Activated T-cell treated with anti-CD3 and anti-CD28 coated beads for 1 hour (primary cell): ENCODE data around the gene GNLY.
"Not testable (repeated sequence)": the region's sequence is repeated elsewhere in the genome, so short reads cannot be mapped to it uniquely, and the experiment has no call there.

Source experiments
- DNase-seq: peaks from one replicate; pipeline ENCODE4 v3.0.0-alpha.2; 2020; ENCODE audit warnings: low read depth

The GNLY gene

DNA sequence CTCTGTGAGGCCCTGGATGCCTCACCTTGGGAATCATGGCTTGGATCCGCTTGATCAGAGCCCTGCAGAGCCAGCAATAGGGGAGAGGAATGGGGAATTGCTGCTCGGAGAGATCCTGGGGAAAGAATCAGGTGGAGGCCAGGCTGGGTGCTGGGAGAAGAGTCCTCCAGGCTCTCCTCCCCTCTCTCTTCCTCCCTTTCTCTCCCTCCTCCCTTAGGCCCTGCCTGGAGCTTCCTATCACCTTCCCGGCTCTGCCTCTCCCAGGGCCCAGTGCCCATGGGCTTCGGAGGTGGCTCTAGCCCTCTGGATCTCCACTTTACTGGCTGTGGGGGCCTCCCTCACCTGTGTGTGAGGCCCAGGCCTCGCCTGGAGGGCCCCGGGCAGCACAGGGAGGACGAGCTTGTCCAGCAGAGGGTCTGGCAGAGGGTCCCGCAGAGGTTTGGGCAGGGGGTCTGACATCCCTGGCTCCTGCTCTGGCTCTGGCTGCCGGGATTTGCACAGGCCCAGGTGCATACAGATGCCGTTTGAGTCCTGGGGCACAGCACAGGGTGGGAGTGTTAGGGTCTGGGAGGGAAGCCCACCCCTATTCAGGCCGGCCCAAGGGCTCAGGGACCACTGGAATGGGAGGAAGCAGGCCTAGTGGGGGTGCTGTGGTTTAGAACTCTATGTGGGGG, 28.8 kb upstream of the GNLY start:
- DNase-seq = no peak

DNA sequence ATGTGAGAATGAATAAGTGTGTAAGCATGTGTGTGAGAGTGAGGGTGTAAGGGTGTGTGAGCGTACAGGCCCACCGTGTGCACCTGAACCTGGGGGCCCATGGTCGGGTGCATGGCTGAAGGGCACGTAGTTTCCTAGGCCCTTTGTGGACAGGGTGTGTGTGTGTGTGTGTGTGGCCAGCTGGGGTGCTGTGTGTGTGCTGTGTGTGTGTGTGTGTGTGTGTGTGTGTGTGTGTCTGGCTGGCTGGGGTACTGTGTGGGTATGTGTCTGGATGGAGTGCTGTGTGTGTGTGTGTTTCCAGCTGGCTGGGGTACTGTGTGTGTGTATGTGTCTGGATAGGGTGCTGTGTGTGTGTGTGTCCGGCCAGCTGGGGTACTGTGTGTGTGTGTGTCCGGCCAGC, 28.1 kb upstream of the GNLY start:
- DNase-seq = no peak

DNA sequence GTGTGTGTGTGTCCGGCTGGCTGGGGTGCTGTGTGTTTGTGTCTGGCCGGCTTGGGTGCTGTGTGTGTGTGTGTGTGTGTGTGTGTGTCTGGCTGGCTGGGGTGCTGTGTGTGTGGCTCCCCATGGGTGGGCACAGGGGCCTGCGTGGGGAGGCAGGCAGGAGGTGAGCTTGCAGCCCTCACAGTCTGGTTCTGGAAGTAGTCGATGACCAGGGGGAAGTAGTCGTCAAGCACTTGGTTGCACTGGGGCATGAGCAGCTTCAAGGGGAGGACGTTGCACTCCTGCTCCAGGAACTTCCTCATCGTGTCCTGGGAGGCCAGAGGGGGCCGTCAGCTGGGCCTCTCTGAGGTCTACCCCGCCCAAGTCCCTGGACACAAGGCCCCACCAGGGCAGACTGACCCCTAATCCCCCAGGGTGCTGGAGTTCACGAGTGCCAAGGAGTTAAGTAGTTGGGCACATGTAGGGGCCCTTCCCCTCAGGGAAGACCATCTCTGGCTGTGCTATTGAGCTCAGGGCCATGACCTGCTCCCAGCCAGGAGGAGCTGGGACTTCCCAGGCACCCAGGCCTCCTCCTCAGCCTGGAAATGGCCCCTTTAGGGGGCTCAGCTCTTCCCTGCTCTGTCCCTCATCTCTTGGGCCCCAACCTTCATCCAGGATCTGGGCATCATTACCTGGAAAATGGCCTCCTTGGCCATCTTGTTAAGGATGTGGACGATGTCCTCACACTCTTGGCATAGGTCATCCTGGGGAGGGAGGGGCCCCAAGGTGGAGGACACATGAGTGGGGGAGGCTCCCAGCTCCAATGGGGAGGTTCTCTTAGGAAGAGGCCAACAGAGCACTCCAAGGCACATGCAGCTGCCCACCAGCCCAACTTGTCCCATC, 27.5 kb upstream of the GNLY start:
- no peak for DNase-seq

DNA sequence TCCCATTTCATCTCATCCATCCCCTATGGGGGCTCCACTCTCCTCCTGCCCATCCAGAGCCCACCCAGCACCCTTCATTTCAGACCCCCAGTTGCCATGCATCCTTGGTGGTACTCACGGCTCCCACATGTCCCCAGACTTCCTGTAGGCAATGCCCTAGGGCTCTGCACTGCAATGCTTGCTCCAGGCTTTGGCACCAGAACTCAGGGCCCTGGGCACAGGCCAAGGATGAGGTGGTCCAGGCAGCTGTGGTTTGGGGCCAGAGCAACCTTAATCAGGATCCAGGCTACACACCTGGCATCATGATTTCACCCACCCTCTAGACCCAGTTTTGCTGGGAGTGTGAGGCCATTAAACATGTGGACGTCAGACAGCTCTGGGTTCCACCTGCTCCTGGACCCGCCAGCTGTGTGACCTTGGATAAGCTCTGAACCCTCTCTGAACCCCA, 26.6 kb upstream of the GNLY start:
- DNase-seq = no peak

DNA sequence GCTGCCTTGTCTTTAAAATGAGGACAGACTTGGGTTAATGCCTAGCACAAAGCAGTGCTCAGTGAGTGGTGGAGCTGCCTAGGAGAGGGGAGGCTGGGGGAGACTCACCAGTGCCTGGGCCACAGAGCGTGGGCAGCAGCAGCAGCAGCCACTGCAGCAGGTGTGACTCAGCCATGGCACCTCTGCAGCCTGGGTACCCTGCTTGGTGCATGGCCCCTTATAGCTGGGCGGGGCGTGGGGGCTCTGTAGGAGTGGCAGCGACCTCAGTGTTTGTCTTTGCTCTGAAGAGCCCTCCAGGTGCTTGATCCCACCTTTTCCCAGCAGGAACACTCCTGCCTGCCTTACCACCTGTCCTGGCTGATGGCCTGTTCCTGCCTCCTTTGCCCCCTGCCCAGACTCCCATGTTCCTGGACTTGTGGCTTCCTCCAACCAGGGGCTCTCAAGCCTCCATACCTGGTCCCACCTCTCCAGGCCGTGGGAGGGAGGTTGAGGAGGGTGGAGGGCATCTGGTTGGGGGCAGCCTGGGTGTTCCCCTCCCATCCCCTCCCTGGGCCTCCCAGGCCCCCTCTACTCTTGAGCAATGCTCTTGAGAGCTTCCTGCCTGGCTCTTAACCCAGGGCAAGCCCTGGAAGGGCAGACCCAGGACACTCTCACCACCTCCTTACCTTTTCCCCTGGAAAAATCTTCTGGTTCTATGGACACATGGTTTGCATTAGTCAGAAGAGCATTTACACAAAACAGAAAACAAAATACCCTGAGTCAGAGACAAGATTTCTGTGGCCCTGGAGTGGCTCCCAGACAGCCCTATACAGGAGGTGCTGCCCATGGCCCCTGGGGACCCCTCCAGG, 25.9 kb upstream of the GNLY start, which contains the start of gene SFTPB:
SFTPB (minus strand) TSS at position 191 of the 848 bp plus-strand sequence; CDS start at position 175, 16 bp downstream.
- DNase-seq = no peak

DNA sequence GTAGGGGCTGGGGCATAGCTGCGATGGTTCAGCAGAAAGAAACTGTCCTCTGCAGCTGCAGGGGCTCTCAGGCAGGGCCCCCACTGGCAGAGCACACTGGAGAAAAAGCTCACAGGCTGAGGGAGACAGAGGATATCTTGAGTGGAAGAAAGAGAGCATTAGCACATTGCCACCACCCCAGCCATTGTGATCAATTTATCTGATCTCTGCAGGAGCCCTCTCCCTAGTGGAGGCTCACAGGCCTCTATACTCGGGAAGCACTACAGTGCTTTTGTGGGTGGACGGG, 25.4 kb upstream of the GNLY start:
- no peak for DNase-seq

DNA sequence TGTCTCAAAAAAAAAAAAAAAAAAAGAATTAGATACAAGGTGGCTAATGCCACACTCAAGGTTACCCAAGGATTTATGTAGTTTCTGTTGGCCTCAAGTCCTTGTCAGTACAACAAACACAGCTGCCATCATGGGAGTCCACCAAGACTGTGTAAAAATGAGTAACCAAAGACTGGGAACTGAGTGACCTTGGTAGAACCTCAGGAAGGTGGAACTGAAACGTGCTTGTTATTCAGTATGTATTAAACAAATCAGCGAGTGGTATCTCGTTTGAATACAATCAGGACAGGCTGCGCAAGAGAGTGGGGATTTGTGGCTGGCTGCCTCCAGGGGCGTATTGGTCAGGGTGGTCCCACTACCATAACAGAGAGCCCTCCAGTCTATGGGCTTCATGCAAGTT, 24.6 kb upstream of the GNLY start:
- DNase-seq = no peak

DNA sequence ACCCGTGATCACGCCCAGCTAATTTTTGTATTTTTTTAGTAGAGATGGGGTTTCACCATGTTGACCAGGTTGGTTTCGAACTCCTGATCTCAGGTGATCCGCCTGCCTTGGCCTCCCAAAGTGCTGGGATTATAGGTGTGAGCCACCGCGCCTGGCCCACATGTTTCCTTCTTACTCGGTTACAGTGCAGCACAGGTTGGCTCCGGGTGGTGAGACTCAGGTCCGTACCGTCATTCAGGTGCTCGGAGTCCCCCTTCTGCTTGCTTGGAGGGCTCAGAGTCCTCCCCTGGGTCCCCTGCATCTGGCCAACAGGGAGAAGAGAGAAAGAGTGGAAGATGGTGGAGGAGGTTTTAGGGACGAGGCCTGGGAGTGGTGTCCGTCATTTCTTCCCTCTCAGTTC, 23.7 kb upstream of the GNLY start:
- not testable (repeated sequence) for DNase-seq

DNA sequence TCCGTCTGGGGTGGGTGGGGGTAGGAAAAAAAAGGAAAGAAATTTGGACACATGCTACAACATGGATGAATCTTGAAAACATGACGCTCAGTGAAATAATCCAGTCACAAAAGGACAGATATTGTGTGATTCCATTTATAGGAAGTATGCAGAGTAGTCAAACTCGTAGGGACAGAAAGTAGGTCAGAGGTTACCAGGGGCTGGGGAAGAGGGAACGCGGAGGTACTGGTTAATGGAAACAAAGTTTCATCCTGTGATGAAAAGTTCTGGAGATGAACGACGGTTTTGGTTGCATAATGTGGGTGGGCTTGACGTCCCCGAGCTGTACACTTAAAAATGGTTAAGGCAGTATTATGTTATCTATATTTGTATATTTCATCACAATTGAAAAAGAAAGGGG, 21.7 kb upstream of the GNLY start:
- no peak for DNase-seq

DNA sequence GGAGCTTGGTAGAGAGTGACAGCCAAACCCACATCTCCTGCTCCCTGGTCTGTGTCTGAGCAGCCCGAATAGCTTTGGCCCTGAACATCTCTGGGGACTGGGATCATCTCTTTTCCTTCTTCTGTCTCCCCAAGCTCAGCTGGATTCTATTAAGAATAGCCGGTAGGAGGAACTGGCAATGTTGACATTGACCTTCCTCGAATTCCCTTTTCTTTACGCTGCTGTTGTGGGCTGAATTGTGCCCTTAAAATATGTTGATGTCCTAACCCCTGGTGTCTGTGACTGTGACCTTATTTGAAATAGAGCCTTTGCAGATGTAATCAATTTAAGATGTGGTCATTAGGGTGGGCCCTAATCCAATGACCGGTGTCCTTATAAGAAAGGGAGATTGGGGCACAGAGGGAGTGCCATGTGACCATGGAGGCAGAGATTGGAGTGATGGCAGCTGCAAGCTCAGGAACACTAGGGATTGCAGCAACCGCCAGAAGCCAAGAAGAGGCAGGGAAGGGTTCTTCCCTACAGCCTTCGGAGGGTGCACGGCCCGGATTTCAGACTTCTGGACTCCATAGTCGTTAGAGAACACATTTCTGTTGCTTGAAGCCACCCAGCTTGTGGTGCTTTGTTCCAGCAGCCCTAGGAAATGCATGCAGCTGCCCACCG, 20.3 kb upstream of the GNLY start:
- no peak for DNase-seq

DNA sequence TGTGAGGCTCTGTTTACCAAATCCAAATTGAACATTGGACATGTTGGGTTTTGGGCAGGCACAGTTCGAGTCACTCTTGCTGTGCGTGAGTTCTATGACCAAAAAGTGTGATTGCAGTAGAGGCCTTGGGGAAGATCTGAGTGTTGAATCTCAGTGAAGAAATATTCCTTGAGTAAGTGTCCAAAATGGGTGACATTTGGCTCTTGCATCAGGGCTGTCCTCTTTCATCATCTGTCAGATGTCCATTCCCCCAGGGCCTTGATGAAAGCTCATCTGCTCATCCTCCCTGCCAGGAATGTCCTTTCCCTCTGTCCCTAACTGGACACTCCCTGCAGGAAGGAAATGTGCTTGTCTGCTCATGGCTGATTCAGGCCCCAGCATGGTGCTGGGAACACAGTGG, 19.7 kb upstream of the GNLY start:
- DNase-seq = no peak

DNA sequence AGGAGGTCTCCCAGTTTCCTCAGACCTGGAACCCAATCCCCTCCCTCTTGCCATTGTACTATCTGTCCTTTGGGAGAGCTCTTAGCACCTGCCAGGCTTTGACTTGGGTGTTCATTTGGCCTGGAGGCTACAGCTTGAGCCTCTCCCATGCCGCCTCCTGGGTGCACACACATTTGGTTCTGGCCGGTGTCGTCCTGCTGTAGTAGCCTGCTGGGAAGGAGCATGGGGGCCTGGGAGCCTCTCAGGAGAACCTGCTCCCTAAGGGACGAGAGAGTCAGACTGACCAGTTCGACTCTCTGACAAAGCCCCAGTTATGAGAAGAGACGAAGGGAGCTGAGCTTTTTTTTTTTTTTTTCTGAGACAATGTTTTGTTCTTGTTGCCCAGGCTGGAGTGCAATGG, 18.7 kb upstream of the GNLY start:
- no peak for DNase-seq

DNA sequence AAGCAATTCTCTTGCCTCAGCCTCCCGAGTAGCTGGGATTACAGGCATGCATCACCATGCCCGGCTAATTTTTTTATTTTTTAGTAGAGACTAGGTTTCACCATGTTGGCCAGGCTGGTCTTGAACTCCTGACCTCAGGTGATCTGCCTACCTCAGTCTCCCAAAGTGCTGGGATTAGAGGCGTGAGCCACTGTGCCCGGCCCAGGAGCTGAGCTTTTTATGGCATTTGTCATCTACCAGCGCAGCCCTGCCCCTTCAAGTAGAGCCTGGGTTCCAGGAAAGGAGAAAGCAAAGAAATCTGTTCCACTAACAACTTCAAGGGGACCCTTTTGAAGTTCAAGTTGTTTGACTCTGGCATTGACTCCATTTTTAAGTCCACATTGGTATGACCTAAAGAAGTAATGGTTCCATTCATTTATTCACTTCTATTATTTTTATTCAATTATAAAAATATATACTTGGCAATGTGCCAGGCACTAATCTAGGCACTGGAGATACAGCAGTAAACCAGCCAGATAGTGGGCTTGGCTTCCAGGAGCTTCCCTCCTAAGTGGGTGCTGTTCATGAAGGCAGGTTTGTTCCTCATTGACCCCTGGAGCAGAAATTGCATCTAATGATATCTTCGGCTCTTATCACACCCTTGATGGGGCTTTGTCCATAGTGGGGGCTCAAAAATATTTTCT, 18.2 kb upstream of the GNLY start:
- DNase-seq = no peak

DNA sequence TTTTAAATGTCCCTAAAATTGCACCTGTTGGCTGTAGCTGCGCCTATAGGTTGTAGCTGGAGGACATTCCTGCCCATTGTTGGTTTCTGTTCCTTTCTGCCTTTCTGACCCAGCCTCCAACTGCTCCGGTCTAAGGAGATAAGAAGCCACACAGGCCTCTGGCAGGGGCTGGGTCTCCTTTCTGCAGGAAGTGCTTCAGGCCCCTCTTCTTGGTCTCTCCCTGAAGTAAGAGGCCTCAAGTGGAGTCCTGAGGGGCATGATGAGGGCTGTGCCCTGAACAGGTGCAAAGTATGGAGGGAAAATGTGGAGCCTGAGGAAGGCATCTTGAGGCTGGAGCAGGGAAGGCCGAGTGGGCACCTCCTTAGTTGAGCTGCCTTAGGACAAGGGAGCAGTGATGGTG, 15.8 kb upstream of the GNLY start:
- DNase-seq = no peak

DNA sequence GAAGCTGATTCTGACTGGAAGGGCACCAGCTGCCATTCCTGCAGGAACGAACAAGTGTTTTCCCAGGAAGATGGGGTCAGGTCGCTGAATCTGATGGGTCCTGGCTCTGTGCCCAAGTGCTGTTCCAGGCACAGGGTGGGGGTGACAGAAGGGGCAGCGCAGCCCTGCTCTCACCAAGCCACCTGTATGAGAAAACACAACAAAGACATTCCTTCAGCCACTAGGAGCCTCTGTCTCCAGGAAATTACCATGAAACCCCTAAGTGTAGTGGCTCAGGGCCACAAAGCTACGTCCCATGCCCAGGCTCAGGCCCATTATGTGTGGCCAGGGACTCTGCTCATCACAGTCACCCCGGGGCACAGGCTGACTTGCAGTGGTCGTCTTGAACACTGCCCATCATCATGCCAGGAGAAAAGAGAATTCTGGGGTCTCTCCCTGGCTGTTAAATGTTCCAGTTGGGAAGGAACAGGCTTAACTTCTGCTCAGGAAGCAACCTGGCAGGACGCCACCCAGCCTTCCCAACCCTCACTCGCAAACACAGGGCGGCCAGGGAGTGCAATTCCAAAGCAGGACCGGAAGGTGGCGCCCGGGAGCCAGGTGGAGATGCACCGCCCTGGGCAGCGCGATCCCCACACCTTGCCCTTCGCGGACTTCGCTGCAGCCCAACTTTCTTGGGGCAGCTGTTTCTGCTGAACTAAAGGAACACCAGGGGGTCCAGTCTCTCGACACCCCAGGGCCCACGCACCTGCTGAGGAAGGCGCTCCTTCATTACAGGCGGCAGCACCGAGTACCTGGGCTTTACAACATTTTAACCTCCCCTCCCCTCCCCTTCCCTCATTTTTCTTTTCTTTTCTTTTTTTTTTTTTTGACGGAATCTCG, 15.1 kb upstream of the GNLY start:
- peak; percentile 72 for DNase-seq

DNA sequence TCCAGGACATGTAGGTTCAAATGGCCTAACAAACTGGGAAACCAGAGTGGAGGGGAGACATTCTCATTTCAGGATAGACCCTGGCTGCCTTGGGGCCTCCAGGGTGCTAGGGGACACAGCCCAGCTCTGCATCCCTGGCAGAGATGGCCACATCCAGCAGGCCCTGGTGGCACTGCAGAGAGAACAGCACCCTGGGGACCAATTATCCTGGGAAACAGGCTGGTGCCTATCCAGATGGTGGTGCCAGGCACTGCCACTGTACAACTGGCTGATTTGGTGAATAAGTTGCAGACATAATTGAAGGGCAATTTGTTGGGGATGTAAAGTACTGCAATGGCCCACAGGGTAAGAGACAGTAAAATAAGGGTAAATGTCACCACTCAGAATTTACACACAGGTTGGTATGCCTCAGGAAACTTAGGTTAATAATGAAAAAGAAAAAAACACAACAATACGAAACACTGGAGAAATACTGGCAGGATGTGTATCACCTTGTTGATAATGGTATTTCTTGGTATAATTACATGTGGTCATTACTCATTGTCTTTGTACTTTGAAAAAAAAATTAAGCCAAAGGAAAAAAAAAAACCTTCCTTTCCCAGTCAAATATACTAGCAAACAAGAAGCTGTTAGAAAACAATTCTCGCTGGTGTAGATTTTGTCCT, 13.3 kb upstream of the GNLY start:
- no peak for DNase-seq

DNA sequence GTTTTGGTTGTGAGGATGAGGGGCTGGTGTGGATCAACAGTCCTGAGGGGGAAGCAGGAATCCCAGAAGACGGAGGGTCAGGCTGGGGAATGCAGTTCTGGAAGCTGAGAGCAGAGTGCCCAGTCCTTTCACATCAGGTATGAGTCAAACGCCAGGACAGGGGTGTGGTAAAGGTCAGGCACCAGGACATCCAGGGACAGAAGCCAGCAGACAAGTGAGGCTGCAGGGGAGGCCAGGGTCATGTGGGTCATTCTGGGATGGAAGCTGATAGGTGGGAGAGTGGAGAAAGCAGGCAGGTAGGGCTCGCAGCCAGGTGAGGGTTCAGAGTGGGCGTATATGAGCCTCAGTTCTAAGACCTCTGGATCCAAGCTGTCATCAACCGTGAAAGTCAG, 12.8 kb upstream of the GNLY start:
- DNase-seq = no peak

DNA sequence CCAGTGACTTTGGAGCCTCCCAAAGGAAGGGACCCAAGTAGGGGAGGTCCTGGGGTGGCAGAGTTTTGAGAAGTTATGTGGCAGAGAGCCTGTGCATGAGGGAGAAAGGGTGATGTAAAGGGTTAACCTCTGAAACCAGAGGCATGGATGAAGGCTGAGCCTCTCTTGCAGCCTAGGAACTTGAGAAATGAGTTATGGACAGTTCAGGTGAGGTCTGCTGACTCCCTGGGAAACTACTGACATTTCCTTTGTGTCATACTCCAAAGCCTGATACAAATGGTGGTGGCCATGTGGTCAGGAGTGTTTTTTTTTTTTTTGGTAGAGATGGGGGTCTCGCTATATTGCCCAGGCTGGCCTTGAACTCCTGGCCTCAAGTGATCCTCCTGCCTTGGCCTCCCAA, 12.4 kb upstream of the GNLY start:
- DNase-seq = no peak

DNA sequence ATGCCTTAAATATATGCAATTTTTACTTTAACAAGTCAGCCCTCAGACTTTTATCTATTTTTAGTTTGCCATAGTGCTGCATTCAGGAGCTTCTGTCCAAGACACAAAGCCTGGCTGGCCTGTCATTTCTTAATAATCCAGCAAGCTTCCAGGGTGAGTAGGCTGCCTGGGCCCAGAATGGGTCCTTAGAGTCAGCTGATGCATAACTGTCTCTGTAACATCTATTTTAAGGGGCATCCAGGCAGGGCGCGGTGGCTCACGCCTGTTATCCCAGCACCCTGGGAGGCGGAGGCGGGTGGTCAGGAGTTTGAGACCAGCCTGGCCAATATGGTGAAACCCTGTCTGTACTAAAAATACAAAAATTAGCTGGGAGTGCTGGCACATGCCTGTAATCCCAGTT, 11.8 kb upstream of the GNLY start:
- DNase-seq = no peak

DNA sequence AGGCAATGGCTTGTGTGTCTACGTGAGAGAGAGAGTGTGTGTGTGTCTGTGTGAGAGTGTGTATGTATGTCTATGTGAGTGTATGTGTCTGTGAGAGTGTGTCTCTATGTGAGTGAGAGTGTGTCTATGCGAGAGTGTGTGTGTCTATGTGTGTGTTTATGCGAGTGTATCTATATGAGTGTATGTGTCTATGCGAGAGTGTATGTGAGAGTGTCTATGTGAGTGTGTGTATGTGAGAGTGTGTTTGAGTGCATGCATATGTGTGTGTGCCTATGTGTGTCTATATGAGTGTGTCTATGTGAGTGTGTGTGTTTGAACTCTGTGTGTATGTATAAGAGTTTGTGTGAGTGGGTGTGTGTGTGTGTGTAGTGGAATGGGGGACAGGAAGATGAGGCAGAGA, 9.8 kb upstream of the GNLY start:
- no peak for DNase-seq
